Uterus (tissue), 2 donors: Measurements from ENCODE around the gene DENND4B.

Source experiments
- CTCF ChIP-seq, 4 experiments: fragments of 200-600 bp in 2 of 4; fragments of 450-650 bp in 2 of 4; sonication (generic) in 2 of 4; IDR thresholded peaks; one replicate each; pipeline ENCODE4 v1.5.1; 2016 to 2019; ENCODE audit warnings: antibody characterized with exemption in 4 of 4, mild to moderate bottlenecking in 2 of 4, moderate library complexity in 1 of 4
- POLR2A ChIP-seq, 2 donors: fragments of 450-650 bp; IDR thresholded peaks; one replicate each; pipeline ENCODE4 v1.6.1; 2016; ENCODE audit warnings: antibody characterized with exemption in 2 of 2, mild to moderate bottlenecking in 1 of 2, moderate library complexity in 1 of 2

GRCh38 chr1:153883223-153883622 lies 63.3 kb downstream of the DENND4B start:
- TF ChIP-seq CTCF (IDR thresholded peaks at IDR 0.05) (no peak), POLR2A (IDR thresholded peaks at IDR 0.05) (no peak)
